Measurements from ENCODE around the gene HOXA6. TPM values are rescaled to one million over a fixed set of nuclear protein-coding genes. Genes with fewer than 3 reads are reported as not detected.

The HOXA6 gene
- total and polyA plus RNA-seq, 4 donors: 0.97 to 7.6 (median 6.3) TPM; not detected in 1

DNA sequence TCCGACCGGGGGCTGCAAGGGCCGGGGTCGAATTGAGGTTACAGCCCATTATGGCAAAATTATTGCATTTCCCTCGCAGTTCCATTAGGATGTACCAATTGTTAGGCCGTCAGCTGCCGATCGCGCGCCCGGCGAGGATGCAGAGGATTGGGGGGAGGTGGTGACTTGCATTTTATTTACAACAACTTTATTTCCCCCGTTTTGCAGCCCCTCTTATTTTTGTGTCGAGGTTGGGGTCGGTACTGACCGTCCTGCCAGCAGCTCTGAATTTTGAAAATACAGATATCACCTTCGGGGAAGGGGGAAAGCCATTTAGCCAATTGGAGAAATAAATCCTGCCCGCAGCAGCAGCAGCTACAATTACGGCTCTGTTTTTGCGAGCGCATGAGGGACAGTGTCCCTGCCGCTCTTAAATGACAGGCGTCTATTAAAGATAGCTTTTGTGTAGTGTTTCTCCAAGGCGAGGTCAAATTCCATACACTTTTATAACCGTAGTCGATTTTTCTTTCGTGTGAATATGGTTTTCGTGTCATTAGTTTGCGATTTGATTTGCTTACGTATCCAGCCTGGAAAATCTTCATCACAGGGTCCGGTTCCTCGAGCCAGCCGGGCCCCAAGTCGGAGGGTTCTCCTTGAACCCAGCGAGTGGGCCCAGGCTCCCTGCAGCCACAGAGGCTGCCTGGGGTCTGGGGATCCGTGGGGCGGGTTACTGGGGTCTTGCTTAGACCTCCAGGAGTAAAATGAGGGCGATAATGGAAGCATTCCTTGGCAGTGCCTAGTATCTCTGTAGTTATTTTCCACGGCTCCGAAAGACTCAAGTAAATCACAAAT, 3.4 kb downstream of the HOXA6 start:
- ATAC-seq (ENCODE audit: low FRiP score) (no peak), DNase-seq (no peak)
- Histone ChIP-seq H3K27me3 (ENCODE audit: control insufficient read depth in 1 of 2, insufficient read depth in 2 of 2, low read length in 1 of 2) (no peaks in the 10 kb centered on the region), H3K4me1 (ENCODE audit: control insufficient read depth in 1 of 2, insufficient read depth in 2 of 2, low read length in 2 of 2) (no peaks in the 10 kb centered on the region), H3K36me3 (ENCODE audit: control insufficient read depth in 1 of 2, insufficient read depth in 2 of 2, low read length in 1 of 2) (no peaks in the 10 kb centered on the region), H3K27ac (ENCODE audit: low read depth in 1 of 2, low read length in 2 of 2) (no peak overlapping the region), H3K4me3 (ENCODE audit: low read length in 2 of 2) (no peak overlapping the region), H3K9me3 (ENCODE audit: control insufficient read depth, low read length) (no peaks in the 10 kb centered on the region)
- intact Hi-C loops (cut with DNase I): loop anchor here (2.0 to 5.0 kb wide), 2 partner anchors 47 to 289 kb away; partner anchors contain the start of gene HOXA1 (in 1 of the 2)
- WGBS, 2 donors: 54 to 61% methylated on average over 40 of the region's 40 CpGs

- no peaks in the 10 kb centered on the region for H3K27me3 ChIP-seq (ENCODE audit: control insufficient read depth in 1 of 2, insufficient read depth in 2 of 2, low read length in 1 of 2)
- no peaks in the 10 kb centered on the region for H3K4me1 ChIP-seq (ENCODE audit: control insufficient read depth in 1 of 2, insufficient read depth in 2 of 2, low read length in 2 of 2)
- H3K36me3 ChIP-seq (ENCODE audit: control insufficient read depth in 1 of 2, insufficient read depth in 2 of 2, low read length in 1 of 2): no peaks in the 10 kb centered on the region
- 6% methylated on average over 86 of the region's 86 CpGs for WGBS, 2 donors
- DNase-seq (peak; percentile 80 to 92), ATAC-seq (ENCODE audit: low FRiP score) (peak; percentile 81)
- H3K4me3 ChIP-seq (ENCODE audit: low read length in 2 of 2): peak within 1 kb of the TSS; percentile 37 to 67
- H3K9me3 ChIP-seq (ENCODE audit: control insufficient read depth, low read length): no peaks in the 10 kb centered on the region
- intact Hi-C loops (cut with DNase I): loop anchor here (2.0 to 5.0 kb wide), 2 partner anchors 46 to 288 kb away; partner anchors contain the start of gene HOXA1 (in 1 of the 2)
- peak within 1 kb of the TSS; percentile 20 to 58 for H3K27ac ChIP-seq (ENCODE audit: low read depth in 1 of 2, low read length in 2 of 2)
Measured at GRCh38 chr7:27143023-27143949, 4.3 kb downstream of the HOXA6 start, which contains the start of gene HOXA5. Gene HOXA5, minus strand, starts transcription at chr7:27143681. Its CDS starts 74 bp downstream, at chr7:27143607.

GRCh38 chr7:27142580-27143022, 5.0 kb downstream of the HOXA6 start:
- no peaks in the 10 kb centered on the region for H3K27me3 ChIP-seq (ENCODE audit: control insufficient read depth in 1 of 2, insufficient read depth in 2 of 2, low read length in 1 of 2)
- 1 to 6% methylated on average over 29 of the region's 29 CpGs for WGBS, 2 donors
- intact Hi-C loops (cut with DNase I): loop anchor here (2.0 to 5.0 kb wide), 2 partner anchors 45 to 288 kb away; partner anchors contain the start of gene HOXA1 (in 1 of the 2)
- ATAC-seq (ENCODE audit: low FRiP score): no peak
- no peaks in the 10 kb centered on the region for H3K9me3 ChIP-seq (ENCODE audit: control insufficient read depth, low read length)
- H3K36me3 ChIP-seq (ENCODE audit: control insufficient read depth in 1 of 2, insufficient read depth in 2 of 2, low read length in 1 of 2): no peaks in the 10 kb centered on the region
- H3K4me1 ChIP-seq (ENCODE audit: control insufficient read depth in 1 of 2, insufficient read depth in 2 of 2, low read length in 2 of 2): no peaks in the 10 kb centered on the region
- peak overlapping the region; percentile 37 to 67 for H3K4me3 ChIP-seq (ENCODE audit: low read length in 2 of 2)
- peak overlapping the region; percentile 20 to 58 for H3K27ac ChIP-seq (ENCODE audit: low read depth in 1 of 2, low read length in 2 of 2)
- DNase-seq: no peak

DNA sequence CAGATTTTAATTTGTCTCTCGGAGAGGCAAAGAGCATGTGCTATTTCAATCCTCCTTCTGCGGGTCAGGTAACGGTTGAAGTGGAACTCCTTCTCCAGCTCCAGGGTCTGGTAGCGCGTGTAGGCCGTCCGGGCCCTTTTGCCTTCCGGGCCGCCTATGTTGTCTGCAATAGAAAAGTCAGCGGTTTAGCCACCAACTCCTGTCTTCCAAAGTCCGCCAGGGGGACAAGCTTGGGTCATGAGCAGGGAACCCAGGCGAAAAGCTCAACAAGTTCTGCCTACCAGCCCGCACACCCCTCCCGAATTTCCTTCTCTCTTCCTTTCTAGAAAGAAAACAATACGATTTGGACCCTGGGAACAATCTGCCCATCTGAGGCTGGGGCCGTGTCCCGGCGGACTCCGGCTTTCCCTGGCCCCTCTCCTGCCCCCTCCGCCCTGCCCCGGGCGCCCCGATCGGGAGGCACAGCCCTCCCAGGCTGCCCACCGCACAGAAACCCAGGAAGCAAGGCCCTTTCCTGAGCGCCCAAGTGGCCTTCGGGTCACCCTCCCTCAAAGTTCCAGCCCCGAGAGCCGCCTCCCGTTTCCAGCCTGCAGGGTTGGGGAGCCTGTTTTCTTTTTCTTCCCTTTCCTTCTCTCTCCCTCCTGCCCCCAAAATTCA, 5.5 kb downstream of the HOXA6 start:
- Histone ChIP-seq H3K27ac (ENCODE audit: low read depth in 1 of 2, low read length in 2 of 2) (peak overlapping the region in 1 of 2 donors; percentile 58), H3K4me1 (ENCODE audit: control insufficient read depth in 1 of 2, insufficient read depth in 2 of 2, low read length in 2 of 2) (no peaks in the 10 kb centered on the region), H3K4me3 (ENCODE audit: low read length in 2 of 2) (peak overlapping the region; percentile 37 to 67), H3K27me3 (ENCODE audit: control insufficient read depth in 1 of 2, insufficient read depth in 2 of 2, low read length in 1 of 2) (no peaks in the 10 kb centered on the region), H3K36me3 (ENCODE audit: control insufficient read depth in 1 of 2, insufficient read depth in 2 of 2, low read length in 1 of 2) (no peaks in the 10 kb centered on the region), H3K9me3 (ENCODE audit: control insufficient read depth, low read length) (no peaks in the 10 kb centered on the region)
- DNase-seq (peak in 1 of 2 donors; percentile 55), ATAC-seq (ENCODE audit: low FRiP score) (no peak)
- intact Hi-C loops (cut with DNase I): loop anchor here (2.0 to 5.0 kb wide), 2 partner anchors 45 to 287 kb away; partner anchors contain the start of gene HOXA1 (in 1 of the 2)
- 22 to 28% methylated on average over 30 of the region's 30 CpGs for WGBS, 2 donors

DNA sequence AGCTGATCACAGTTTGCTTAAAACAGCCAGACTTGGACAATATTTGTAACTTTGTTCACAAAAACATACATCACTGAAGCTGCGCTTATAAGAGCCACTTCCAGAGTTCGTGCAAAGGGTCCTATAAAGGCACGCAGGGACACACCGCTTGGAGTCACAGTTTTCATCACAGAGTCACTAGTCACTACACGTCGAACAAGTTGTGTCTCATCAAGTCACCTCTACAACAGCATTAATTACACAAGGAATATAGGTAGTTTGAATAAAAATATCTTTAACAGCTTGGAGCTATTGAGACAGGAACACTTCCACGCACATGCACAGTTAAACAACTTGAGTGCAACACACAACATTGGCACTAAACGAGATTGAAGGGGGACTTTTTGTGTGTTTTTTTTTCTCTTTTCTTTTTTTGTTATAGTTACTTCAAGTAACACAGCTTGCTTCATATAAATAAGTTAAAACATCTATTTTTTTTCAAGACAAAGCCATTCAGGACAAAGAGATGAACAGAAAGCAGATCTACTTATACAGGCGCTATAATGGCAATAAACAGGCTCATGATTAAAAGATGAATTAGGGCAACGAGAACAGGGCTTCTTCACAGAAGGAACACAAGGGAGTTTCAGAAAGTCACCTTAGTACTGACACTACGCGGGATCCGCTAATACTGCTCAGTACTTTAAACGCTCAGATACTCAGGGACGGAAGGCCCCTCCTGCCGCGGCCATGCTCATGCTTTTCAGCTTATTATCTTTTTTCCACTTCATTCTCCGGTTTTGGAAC, 6.2 kb downstream of the HOXA6 start:
- intact Hi-C loops (cut with DNase I): loop anchor here in 1 of 2 donors (5.0 kb wide), 1 partner anchor 44 kb away; the partner anchor contains the start of gene HOXA1
- H3K4me1 ChIP-seq (ENCODE audit: control insufficient read depth in 1 of 2, insufficient read depth in 2 of 2, low read length in 2 of 2): no peaks in the 10 kb centered on the region
- no peaks in the 10 kb centered on the region for H3K9me3 ChIP-seq (ENCODE audit: control insufficient read depth, low read length)
- no peaks in the 10 kb centered on the region for H3K36me3 ChIP-seq (ENCODE audit: control insufficient read depth in 1 of 2, insufficient read depth in 2 of 2, low read length in 1 of 2)
- ATAC-seq (ENCODE audit: low FRiP score) (no peak), DNase-seq (no peak)
- H3K27ac ChIP-seq (ENCODE audit: low read depth in 1 of 2, low read length in 2 of 2): no peak overlapping the region
- WGBS, 2 donors: 69 to 79% methylated on average over 18 of the region's 18 CpGs
- H3K27me3 ChIP-seq (ENCODE audit: control insufficient read depth in 1 of 2, insufficient read depth in 2 of 2, low read length in 1 of 2): no peaks in the 10 kb centered on the region
- H3K4me3 ChIP-seq (ENCODE audit: low read length in 2 of 2): peak overlapping the region in 1 of 2 donors; percentile 7

- H3K9me3 ChIP-seq (ENCODE audit: control insufficient read depth, low read length): no peaks in the 10 kb centered on the region
- intact Hi-C loops (cut with DNase I): loop anchor here in 1 of 2 donors (5.0 kb wide), 1 partner anchor 43 kb away; the partner anchor contains the start of gene HOXA1
- H3K4me3 ChIP-seq (ENCODE audit: low read length in 2 of 2): no peak overlapping the region
- H3K4me1 ChIP-seq (ENCODE audit: control insufficient read depth in 1 of 2, insufficient read depth in 2 of 2, low read length in 2 of 2): no peaks in the 10 kb centered on the region
- no peak overlapping the region for H3K27ac ChIP-seq (ENCODE audit: low read depth in 1 of 2, low read length in 2 of 2)
- WGBS, 2 donors: 79 to 95% methylated on average over 15 of the region's 15 CpGs
- DNase-seq (no peak), ATAC-seq (ENCODE audit: low FRiP score) (no peak)
- H3K36me3 ChIP-seq (ENCODE audit: control insufficient read depth in 1 of 2, insufficient read depth in 2 of 2, low read length in 1 of 2): no peaks in the 10 kb centered on the region
- no peaks in the 10 kb centered on the region for H3K27me3 ChIP-seq (ENCODE audit: control insufficient read depth in 1 of 2, insufficient read depth in 2 of 2, low read length in 1 of 2)
Measured at GRCh38 chr7:27140126-27140857, 7.3 kb downstream of the HOXA6 start.

Measured in aorta (tissue), 5 donors.